IMR-90 (cell line): ENCODE results near the gene PLIN4. TPM values are rescaled to one million over a fixed set of nuclear protein-coding genes. Genes with fewer than 3 reads are reported as not detected.

ENCODE experiments used
- ATAC-seq: fragments of 200-7000 bp; cut with Tn5 transposase; 2 replicates; pipeline ENCODE4 v1.9.1; 2020; ENCODE audit warnings: low read depth, mild to moderate bottlenecking, moderate library complexity
- BruUV-seq: library from RNA; stranded (reverse); fragments of 400-500 nt; replicated peaks from 2 replicates; lab custom pipeline; 2021; lab: Mats Ljungman, UMichigan
- CTCF ChIA-PET: fragments of 300-600 bp; formaldehyde crosslinking; extraction: SDS; loops from one replicate; lab custom pipeline; 2021; ENCODE audit warnings: antibody characterized with exemption; lab: Yijun Ruan, JAX
- POLR2A ChIA-PET: fragments of 300-600 bp; sonication (Branson Sonifier 250); formaldehyde crosslinking; loops from one replicate; lab custom pipeline; 2022; ENCODE audit warnings: antibody characterized with exemption; ENCODE audit not compliant: unreplicated experiment; lab: Charles Lee
- DNase-seq: peaks from one replicate; pipeline ENCODE4 v3.0.0; 2013
- H2AFZ ChIP-seq: replicated peaks from 2 replicates; pipeline ENCODE3; 2013; ENCODE audit warnings: low read length, mild to moderate bottlenecking; ENCODE audit not compliant: poor library complexity
- H2AK5ac ChIP-seq: 2 replicates; pipeline ENCODE4 v1.6.1; 2013; ENCODE audit warnings: low read depth, low read length, inconsistent platforms
- H2AK9ac ChIP-seq: replicated peaks from 2 replicates; pipeline ENCODE3; 2013; ENCODE audit warnings: mild to moderate bottlenecking, low read depth, low read length, moderate library complexity; ENCODE audit not compliant: poor library complexity
- H2BK120ac ChIP-seq: 2 replicates; pipeline ENCODE4 v1.6.1; 2013; ENCODE audit warnings: low read depth, low read length, inconsistent platforms
- H2BK15ac ChIP-seq: 3 replicates; pipeline ENCODE4 v1.6.1; 2013; ENCODE audit warnings: low read depth, low read length, inconsistent platforms
- H2BK20ac ChIP-seq: 2 replicates; pipeline ENCODE4 v1.6.1; 2013; ENCODE audit warnings: low read depth, mild to moderate bottlenecking, inconsistent platforms, low read length, moderate library complexity
- H2BK5ac ChIP-seq: 2 replicates; pipeline ENCODE4 v1.6.1; 2013; ENCODE audit warnings: mild to moderate bottlenecking, low read depth, low read length, inconsistent platforms; ENCODE audit not compliant: poor library complexity, severe bottlenecking
- H3K14ac ChIP-seq: replicated peaks from 2 replicates; pipeline ENCODE4 v1.6.1; 2013; ENCODE audit warnings: low read depth, low read length, inconsistent platforms
- H3K18ac ChIP-seq: 2 replicates; pipeline ENCODE4 v1.6.1; 2013; ENCODE audit warnings: low read depth, low read length, control low read depth
- H3K23ac ChIP-seq: 2 replicates; pipeline ENCODE4 v1.6.1; 2013; ENCODE audit warnings: low read depth, low read length, inconsistent platforms
- H3K27ac ChIP-seq: 2 replicates; pipeline ENCODE4 v1.5.1; 2013; ENCODE audit warnings: mild to moderate bottlenecking, control low read depth, low read length; ENCODE audit not compliant: insufficient read depth
- H3K27me3 ChIP-seq: 2 replicates; pipeline ENCODE4 v1.6.1; 2013; ENCODE audit warnings: low read length; ENCODE audit not compliant: control insufficient read depth, insufficient read depth
- H3K36me3 ChIP-seq: 2 replicates; pipeline ENCODE4 v1.6.1; 2013; ENCODE audit warnings: low read length, mixed read lengths; ENCODE audit not compliant: control insufficient read depth, insufficient read depth
- H3K4ac ChIP-seq: 2 replicates; pipeline ENCODE4 v1.6.1; 2013; ENCODE audit warnings: low read depth, low read length, inconsistent platforms
- H3K4me1 ChIP-seq: 2 replicates; pipeline ENCODE4 v1.6.1; 2013; ENCODE audit warnings: low read length, mixed read lengths; ENCODE audit not compliant: control insufficient read depth, insufficient read depth
- H3K4me2 ChIP-seq: 2 replicates; pipeline ENCODE4 v1.6.1; 2013; ENCODE audit warnings: low read depth, mild to moderate bottlenecking, control low read depth, low read length, moderate library complexity
- H3K4me3 ChIP-seq: 2 replicates; pipeline ENCODE4 v1.5.1; 2013; ENCODE audit warnings: low read depth, mild to moderate bottlenecking, control low read depth, low read length, moderate library complexity; ENCODE audit not compliant: insufficient read depth
- H3K56ac ChIP-seq: 2 replicates; pipeline ENCODE4 v1.6.1; 2013; ENCODE audit warnings: low read length, inconsistent platforms; ENCODE audit not compliant: insufficient read depth; ENCODE audit errors: extremely low read depth
- H3K79me1 ChIP-seq, 2 experiments: 2 replicates each; pipeline ENCODE4 v1.6.1; 2013; ENCODE audit warnings: low read length in 2 of 2, inconsistent platforms in 1 of 2, low read depth in 1 of 2
- H3K9ac ChIP-seq: 2 replicates; pipeline ENCODE4 v1.6.1; 2013; ENCODE audit warnings: low read depth, low read length, control low read depth
- H3K9me1 ChIP-seq: 2 replicates; pipeline ENCODE4 v1.6.1; 2013; ENCODE audit warnings: low read length, inconsistent platforms; ENCODE audit not compliant: insufficient read depth
- H3K9me3 ChIP-seq: 2 replicates; pipeline ENCODE4 v1.6.1; 2013; ENCODE audit warnings: low read length; ENCODE audit not compliant: control insufficient read depth, insufficient read depth
- H4K20me1 ChIP-seq: 2 replicates; pipeline ENCODE4 v1.6.1; 2013; ENCODE audit warnings: low read length, inconsistent platforms; ENCODE audit not compliant: insufficient read depth
- H4K5ac ChIP-seq: 2 replicates; pipeline ENCODE4 v1.6.1; 2013; ENCODE audit warnings: mild to moderate bottlenecking, low read depth, low read length, control low read depth
- H4K8ac ChIP-seq, 2 experiments: 2 replicates each; pipeline ENCODE4 v1.6.1; 2013; ENCODE audit warnings: low read depth in 2 of 2, low read length in 2 of 2, control low read depth in 1 of 2, inconsistent platforms in 1 of 2
- H4K91ac ChIP-seq: 2 replicates; pipeline ENCODE4 v1.6.1; 2013; ENCODE audit warnings: low read depth, low read length, inconsistent platforms; ENCODE audit not compliant: insufficient read depth
- BHLHE40 ChIP-seq: fragments of 150-350 bp; IDR thresholded peaks from 2 replicates; pipeline ENCODE4 v1.6.1; 2016; ENCODE audit warnings: mild to moderate bottlenecking, low read depth, low read length
- CEBPB ChIP-seq: IDR thresholded peaks from 2 replicates; pipeline ENCODE4 v1.6.1; 2012; ENCODE audit warnings: low read depth, low read length, improper control_type of control experiment
- CTCF ChIP-seq: conservative IDR thresholded peaks from 2 replicates; pipeline ENCODE4 v1.5.1; 2012; ENCODE audit warnings: mild to moderate bottlenecking, low read depth, low read length, improper control_type of control experiment
- NFE2L2 ChIP-seq: fragments of 150-350 bp; IDR thresholded peaks from 2 replicates; pipeline ENCODE4 v1.6.1; 2016; ENCODE audit warnings: low read depth, mild to moderate bottlenecking, low read length
- RCOR1 ChIP-seq: IDR thresholded peaks from 2 replicates; pipeline ENCODE4 v1.6.1; 2012; ENCODE audit warnings: mild to moderate bottlenecking, low read length, improper control_type of control experiment; ENCODE audit not compliant: insufficient replicate concordance
- RFX5 ChIP-seq: IDR thresholded peaks from 2 replicates; pipeline ENCODE4 v1.8.0; 2012; ENCODE audit warnings: low read depth, mild to moderate bottlenecking, low read length, moderate library complexity
- WGBS, 2 experiments: methylation state at CpG; one replicate each; pipeline versions ENCODE4 v1.1.5 to v1.1.7; 2013; ENCODE audit warnings: missing lambda C conversion rate in 2 of 2; ENCODE audit not compliant: insufficient read length in 1 of 2; ENCODE audit errors: extremely low coverage in 2 of 2; 5-methylcytosine and 5-hydroxymethylcytosine counted together
- dilution Hi-C: fragments of 300-500 bp; cut with HindIII; formaldehyde crosslinking; loops from one replicate; pipeline ENCODE4 v1.14.3; 2018; ENCODE audit warnings: low sequenced_read_pairs; ENCODE audit not compliant: unreplicated experiment
- in situ Hi-C: fragments of 300-500 bp; cut with MboI; formaldehyde crosslinking; loops from 3 replicates; pipeline ENCODE4 v1.14.3; 2019; ENCODE audit warnings: low sequenced_read_pairs, inconsistent platforms, mixed read lengths
- intact Hi-C: fragments of 100-400 bp; cut with micrococcal nuclease; formaldehyde crosslinking; loops from 2 replicates; pipeline ENCODE4 v1.10.0; 2022
- polyA plus RNA-seq, 3 experiments: library from polyadenylated mRNA; depleted of rRNA; stranded (reverse); fragments of >200 nt; gene quantifications; 2 replicates each; pipeline ENCODE4 v1.2.3, GENCODE V29; 2012; ENCODE audit warnings: low replicate concordance in 1 of 3
- total RNA-seq: library from RNA; depleted of rRNA; stranded (reverse); fragments of >200 nt; gene quantifications from 2 replicates; pipeline ENCODE4 v1.2.3, GENCODE V29; 2012

Gene PLIN4
- total and polyA plus RNA-seq, 2 of the 4 experiments (the other 2 are of a cell fraction), result under 0.01 to 0.09 TPM

- no peak for DNase-seq
- no peak overlapping the region for H2BK20ac ChIP-seq
- no peaks in the 10 kb centered on the region for H4K20me1 ChIP-seq
- H2AK9ac ChIP-seq, result no peak overlapping the region
- no peaks in the 10 kb centered on the region for H3K79me1 ChIP-seq
- no peaks in the 10 kb centered on the region for H3K9me1 ChIP-seq
- H3K4me2 ChIP-seq, result no peak overlapping the region
- no peak overlapping the region for H3K18ac ChIP-seq
- ChIA-PET CTCF (no interaction called here), POLR2A (no interaction called here)
- peaks cover 9% of the 10 kb centered on the region; the same call in 1 of the 2 replicates for H3K27me3 ChIP-seq
- no peak overlapping the region for H3K14ac ChIP-seq
- in situ Hi-C loops (no loop called here), dilution Hi-C loops (no loop called here), intact Hi-C loops (no loop called here)
- no peak overlapping the region for H3K9ac ChIP-seq
- no peak overlapping the region for H2BK5ac ChIP-seq
- no peak for ATAC-seq
- H3K4me3 ChIP-seq, result no peak overlapping the region
- H2BK15ac ChIP-seq, result no peak overlapping the region
- WGBS, 2 experiments, result 95% methylated on average over 52 of the region's 87 CpGs; no CpG with 5 or more reads in 1 of the 2 experiments
- H4K5ac ChIP-seq, result no peak overlapping the region
- H2BK120ac ChIP-seq, result no peak overlapping the region
- no peak overlapping the region for H3K27ac ChIP-seq
- BruUV-seq, result no TSS peak
- no peak overlapping the region for H3K56ac ChIP-seq
- H3K9me3 ChIP-seq, result peaks cover 6% of the 10 kb centered on the region
- no peak overlapping the region for H3K23ac ChIP-seq
- no peak overlapping the region for H4K8ac ChIP-seq
- H2AK5ac ChIP-seq, result no peak overlapping the region
- no peak for TF ChIP-seq NFE2L2
- no peak for TF ChIP-seq RCOR1
- TF ChIP-seq CEBPB, result no peak
- no peak for TF ChIP-seq RFX5
- TF ChIP-seq BHLHE40, result no peak
- no peak for TF ChIP-seq CTCF
- H3K4me1 ChIP-seq, result no peaks in the 10 kb centered on the region
- no peak overlapping the region for H4K91ac ChIP-seq
- H3K36me3 ChIP-seq, result no peaks in the 10 kb centered on the region
- no peak overlapping the region for H2AFZ ChIP-seq
- H3K4ac ChIP-seq, result no peak overlapping the region
These were observed 25.8 kb upstream of the PLIN4 start for GRCh38 chr19:4543842-4544647.
